GM21360 (cell line): ENCODE results near the gene HTRA3.

ENCODE experiments used
- ATAC-seq: cut with Tn5 transposase; IDR thresholded peaks from one replicate; pipeline ENCODE4 v1.9.1; 2021; ENCODE audit warnings: mild to moderate bottlenecking, moderate library complexity; ENCODE audit not compliant: unreplicated experiment

The HTRA3 gene

DNA sequence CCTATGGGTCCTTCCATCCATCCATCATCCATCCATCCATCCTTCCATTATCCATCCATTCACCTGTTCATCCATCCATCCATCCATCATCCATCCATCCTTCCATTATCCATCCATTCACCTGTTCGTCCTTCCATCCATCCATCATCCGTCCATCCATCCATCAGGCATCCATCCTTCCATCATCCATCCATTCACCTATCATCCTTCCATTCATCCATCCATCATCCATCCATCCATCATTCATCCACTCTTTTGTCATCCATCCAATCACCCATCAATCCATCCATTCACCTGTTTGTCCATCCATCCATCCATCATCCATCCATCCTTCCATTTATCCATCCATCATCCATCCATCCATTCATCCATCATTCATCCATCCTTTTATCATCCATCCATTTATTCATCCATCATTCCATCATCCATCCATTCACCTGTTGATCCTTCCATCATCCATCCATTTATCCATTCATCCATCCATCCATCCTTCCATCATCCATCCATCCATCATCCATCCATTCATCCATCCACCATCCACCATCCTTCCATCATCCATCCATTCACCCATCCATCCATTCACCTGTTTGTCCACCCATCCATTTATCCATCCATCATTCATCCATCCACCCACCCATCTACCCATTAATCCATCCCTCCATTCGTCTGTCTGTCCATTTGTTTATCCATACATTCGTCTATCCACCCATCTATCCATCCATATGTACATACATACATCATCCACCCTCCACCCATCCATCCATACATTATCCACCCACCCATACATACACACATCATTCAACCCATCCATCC is 35.7 kb upstream of the HTRA3 start:
- no peak for ATAC-seq

DNA sequence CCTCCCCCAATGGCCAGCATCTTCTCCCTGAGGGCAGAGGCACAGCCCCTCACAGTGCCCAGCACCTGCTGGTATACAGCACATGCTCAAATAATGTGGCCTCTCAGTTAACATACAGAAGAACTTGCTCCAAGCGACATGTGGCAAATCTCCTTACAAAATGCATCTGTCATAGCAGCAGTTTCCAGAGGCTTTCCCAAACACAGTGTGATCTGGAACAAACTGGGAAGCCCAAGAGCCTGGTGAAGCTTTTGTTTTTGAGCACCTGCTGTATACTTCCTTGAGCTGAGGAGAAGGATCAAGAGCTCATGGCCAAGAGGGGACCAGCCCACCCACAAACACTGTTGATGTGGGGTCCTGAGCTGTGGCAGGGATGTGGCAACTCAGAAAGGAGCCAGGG is 34.8 kb upstream of the HTRA3 start:
- no peak for ATAC-seq

DNA sequence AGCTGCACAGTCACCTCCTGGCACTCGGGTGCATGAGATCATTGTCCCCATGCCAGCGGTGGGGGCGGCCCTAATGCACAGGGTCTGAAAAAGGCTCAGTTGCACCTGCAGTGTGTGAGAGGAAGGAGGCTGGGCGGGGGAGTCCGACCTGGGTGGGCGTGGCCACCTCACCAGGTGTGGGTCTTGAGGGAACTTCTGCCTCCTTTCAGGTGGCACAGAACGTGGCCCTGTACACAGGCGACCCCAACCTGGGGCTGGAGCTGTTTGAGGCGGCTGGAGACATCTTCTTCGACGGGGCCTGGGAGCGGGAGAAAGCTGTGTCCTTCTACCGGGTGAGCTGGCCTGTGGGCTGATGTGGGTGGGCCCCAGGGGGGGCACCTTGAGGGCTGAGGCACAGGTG is 34.3 kb upstream of the HTRA3 start:
- ATAC-seq, result no peak

DNA sequence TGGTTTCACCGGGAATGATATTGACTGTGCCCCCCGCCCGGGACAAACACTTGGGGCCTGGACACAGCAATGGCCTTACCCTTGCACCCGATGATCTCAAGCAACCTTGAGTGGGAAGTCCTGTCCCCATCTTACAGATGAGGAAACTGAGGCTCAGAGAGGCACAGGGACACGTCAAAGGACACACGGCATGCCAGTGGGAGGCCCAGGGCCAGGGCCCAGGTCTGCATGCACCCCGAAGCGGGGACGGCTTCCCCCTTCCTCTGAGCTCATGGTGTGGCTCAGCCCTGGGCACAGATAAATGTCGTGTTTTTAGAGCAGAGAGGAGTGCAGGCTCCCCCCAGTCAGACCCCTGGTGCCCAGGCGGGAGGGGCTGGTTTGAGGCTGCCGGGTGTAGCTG is 33.9 kb upstream of the HTRA3 start:
- no peak for ATAC-seq

DNA sequence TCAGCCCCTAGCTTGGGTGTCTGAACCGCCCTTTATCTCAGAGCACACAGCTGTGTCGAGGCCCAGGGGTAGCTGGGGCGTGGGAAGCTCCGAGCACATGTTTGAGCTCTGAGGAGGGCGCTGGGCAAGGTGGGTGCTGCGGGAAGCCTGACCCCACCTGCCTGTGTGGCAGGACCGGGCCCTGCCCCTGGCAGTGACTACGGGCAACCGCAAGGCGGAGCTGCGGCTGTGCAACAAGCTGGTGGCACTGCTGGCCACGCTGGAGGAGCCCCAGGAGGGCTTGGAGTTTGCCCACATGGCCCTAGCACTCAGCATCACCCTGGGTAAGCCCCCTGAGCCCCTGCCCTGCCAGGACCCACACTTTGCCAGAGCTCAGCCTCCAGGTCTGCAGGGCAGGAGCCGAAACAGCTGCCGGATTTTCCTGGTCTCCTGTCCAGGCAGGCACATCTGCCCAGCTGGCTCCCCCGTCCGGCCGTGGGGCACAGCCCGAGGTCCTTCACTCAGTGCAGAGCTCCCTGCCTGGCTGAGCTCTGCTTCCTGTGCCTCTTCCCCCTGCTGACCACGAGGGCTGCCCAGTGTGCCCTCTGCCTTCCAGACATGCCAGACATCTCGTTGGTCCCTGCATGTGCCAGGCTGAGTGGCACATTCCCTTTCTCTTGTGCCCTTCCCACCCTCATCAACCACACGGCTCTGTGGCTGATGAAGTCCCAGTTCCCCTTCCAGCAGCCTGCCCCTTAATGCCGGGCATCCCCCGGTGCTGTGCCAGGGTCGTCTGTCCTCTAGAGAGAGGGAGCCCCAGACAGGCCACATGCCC is 33.2 kb upstream of the HTRA3 start:
- no peak for ATAC-seq

DNA sequence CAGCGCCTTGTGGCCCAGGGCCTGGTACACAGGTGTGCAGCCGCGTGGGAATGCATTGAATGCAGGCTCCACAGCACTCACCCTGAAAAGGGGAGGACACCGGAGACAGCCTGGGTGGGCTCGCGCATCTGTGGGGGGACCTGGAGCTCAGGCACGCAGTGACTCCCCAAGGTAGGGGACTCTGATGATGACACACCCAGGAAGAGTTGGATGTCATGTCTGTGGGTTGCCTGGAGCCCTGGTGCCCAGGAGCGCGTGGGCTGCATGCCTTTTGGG is 32.7 kb upstream of the HTRA3 start:
- no peak for ATAC-seq

DNA sequence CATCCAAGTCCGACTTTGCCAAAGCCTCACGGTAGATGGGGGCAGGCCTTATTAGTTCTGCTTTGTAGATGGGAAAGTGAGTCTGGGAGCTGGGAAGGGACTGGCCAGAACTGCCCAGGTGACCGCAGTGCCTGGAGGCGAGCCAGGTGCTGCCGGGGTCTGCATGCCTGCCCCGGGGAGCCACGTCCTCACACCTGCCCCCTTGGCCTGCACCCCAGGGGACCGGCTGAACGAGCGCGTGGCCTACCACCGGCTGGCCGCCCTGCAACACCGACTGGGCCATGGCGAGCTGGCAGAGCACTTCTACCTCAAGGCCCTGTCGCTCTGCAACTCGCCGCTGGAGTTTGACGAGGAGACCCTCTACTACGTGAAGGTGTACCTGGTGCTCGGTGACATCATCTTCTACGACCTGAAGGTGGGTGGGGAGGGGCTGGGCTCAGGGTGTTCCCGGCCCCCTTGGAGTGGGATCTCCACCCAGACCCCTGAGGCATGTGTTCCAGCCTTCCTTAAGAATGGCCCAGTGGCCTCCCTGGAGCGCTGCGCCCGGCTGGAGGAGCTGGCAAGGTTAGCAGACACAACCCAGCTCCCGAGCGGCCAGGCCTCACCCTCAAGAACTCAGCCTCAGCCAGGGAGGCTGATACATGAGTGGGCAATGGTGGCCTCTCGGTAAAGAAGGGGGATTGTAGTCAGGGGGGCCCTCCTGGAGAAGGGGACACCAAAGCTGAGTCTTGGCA is 32.1 kb upstream of the HTRA3 start:
- no peak for ATAC-seq

DNA sequence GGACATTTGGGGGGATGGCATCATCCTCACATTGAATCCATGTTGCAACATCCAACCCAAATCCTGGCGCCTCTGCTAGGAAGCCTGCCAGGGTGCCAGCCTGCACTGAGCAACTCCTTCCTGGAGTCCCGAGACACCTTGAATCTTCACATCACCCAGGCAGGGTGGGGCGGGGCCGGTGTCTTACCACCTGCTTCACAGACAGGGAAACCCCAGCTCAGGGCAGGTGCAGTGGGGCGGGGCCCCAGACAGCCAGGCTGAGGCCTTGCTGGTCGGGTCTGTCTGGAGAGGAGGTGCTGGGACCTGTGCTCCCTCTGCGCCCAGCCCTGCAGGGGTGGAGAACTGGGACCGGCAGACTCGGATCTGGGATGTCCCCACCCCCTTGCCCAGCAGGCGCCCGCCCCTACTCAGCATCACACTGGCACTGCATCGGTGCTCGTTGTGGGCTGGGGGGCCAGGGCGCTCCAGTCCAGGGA is 31.5 kb upstream of the HTRA3 start:
- ATAC-seq, result no peak

DNA sequence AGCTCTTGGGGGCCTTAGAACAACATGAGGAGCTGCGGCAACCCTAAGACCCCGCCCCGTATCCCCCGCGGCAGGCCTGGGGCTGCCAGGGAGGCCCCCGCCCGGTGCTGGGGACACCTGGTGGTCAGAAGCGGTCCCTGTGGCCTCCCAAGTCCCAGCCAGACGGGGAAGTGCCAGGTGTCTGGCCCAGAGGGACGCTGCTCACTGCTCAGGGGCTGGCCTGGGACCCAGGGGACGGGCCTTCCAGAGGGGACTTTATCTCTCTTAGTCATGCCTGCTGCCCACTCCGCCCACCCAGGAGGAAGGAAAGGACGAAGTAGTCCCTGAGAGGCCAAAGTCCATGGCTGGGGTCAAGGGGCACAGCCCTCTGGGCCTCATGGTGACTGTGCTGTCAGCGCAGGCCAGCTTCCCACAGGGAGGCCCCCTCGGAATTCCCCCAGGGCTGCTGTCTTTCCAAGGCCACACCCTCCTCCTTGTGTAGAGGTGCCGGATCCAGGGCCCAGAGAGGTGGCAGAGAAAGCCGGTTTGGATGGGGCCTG is 31.0 kb upstream of the HTRA3 start:
- ATAC-seq, result no peak

DNA sequence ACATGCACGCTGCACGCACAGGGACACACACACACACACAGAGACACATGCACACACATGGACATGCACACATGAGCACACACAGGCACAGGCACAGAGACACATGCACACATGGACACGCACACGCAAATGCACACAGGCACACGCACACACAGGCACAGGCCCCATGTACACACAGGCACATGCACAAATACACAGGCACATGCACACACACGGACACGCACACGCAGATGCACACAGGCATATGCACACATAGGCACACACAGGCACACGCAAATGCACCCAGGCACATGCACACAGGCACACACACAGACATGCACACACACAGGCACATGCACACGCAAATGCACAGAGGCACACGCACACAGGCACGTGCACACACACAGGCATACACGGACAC is 30.3 kb upstream of the HTRA3 start:
- ATAC-seq, result no peak

DNA sequence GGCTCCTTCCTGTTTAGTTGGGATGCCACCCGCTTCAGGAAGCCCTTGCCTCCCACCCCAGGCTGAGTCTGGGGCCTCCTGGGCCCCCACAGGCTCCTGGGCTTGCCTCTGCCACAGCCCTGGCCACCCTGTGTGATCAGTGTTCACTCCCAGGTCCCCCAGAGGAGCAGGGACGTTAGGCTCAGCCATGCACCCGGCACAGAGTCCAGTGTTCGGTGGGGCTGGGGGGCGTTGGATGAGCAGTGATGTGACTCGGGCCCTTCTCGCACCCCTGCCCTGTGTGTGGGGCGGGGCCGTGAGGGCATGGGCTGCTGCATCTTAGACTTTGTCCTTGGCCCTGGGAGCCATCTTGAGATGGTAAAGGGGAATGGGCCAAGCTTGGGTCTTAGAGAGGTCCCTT is 29.9 kb upstream of the HTRA3 start:
- ATAC-seq, result no peak

DNA sequence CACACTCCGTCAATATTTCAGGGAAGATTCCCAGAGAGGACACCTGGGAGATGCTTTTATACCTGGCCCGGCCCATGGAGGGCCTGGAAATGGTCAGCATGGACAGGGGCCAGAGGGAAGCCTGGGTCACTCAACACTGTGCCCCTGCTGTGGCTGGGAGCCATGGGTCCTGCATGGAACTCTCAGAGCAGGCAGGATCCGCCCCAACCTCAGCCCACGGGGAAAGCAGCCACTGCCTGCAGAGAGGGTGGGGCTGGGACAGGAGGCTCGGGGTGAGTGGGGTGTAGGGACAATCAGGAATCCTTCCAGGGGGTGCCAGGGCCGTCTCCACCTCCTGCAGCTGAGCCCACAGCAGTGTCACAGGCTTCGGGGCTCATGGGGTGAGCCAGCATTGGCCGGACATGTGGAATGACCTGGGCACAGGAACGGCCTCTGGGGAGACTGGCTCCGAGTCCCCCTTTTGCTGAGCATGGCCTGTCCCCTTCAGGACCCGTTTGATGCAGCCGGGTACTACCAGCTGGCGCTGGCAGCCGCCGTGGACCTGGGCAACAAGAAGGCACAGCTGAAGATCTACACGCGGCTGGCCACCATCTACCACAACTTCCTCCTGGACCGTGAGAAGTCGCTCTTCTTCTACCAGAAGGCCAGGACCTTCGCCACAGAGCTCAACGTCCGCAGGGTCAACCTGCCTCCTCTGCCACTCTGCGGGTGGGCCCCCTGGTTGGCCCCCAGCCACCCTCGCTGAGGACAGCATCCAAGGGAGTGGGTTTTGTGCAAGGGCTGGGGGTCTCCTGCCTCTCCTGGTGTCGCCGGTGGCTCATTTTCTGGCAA is 29.1 kb upstream of the HTRA3 start:
- ATAC-seq, result no peak

DNA sequence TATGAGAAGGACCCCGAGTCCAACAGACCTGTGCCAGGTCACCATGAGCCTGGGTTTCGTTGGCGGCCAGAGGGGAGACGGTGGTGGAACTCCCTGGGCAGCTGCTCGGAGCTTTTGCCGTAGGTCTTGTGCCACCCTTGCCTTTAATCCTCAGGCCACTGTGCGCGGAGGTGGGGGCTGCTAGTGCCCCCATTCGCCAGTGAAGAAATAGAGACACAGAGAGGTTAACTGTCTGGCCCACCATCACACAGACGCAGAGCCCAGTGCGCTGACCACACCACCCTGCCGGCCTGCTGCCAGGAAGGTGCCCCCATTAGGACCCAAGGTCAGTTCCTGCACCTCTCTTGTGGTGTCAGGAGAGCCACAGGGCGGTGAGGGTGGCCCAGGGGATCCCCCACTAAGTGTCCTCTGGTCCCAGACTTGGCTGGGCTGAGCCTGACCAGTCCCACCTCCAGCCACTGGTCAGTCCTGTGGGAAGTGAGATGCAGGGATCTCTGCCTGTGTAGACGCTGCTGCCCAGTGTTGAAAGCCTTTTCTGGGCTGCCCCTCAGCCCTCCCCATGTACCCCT is 28.3 kb upstream of the HTRA3 start:
- ATAC-seq, result no peak

DNA sequence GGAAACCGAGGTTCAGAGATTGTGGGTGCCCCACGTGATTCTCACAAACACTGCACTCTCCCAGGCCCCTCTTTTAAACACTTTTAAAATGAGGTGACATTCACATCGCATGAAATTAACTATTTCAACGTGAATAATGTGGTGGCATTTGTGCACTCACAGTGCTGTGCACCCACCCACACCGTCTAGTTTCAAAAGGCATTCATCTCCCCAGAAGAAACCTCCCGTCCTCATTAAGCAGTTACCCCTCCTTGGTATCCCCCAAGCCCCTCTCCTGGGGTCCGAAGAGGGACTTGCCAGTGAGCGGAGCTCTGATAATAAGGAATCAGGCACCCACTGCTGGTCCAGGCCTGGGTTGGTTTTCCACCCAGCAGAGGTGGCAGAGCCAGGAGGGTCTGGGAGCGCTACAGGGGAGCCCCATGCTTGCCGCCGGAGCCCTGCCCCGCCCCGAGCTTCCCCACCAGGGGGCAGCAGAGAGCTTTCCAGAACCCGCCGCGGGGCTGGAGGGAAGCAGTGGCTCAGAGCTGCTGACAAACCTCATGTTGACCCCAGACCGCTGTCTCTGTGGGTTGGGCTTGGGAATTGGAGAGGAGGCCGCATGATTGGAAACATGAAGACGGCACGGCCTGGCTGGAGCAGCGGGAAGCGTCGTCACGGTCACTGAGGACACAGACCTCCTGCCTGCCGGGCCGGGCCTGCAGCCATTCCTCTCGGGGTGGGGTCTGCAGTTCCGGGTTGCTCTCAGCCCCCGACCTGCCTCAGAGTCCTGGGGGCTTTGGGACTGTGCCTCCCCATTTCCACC is 27.5 kb upstream of the HTRA3 start:
- ATAC-seq, result peak; percentile 65

DNA sequence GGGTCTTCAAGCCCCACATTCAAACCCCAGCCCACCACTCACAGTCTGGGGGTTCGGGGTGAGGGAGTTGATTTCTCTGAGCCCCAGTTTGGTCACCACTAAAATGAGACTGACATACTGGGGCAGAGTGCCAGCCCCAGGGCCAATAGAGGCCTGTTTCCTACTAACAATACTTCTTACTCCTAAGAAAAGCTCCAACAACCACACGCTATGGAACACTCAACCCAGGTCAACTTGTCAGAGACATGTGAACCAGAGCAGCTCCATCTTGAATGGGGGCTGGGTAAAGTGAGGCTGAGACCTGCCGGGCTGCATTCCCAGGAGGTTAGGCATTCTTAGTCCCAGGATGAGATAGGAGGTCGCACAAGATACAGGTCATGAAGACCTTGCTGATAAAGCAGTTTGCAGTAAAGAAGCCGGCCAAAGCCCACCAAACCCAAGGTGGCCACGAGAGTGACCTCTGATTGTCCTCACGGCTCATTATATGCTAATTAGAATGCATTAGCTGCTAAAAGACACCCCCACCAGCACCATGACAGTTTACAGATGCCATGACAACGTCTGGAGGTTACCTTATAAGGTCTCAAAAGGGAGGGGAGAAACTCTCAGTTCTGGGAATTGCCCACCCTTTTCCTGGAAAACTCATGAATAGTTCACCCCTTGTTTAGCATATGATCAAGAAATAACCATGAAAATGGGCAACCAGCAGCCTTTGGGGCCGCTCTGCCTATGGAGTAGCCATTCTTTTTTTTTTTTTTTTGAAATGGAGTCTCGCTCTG is 26.6 kb upstream of the HTRA3 start:
- no peak for ATAC-seq

DNA sequence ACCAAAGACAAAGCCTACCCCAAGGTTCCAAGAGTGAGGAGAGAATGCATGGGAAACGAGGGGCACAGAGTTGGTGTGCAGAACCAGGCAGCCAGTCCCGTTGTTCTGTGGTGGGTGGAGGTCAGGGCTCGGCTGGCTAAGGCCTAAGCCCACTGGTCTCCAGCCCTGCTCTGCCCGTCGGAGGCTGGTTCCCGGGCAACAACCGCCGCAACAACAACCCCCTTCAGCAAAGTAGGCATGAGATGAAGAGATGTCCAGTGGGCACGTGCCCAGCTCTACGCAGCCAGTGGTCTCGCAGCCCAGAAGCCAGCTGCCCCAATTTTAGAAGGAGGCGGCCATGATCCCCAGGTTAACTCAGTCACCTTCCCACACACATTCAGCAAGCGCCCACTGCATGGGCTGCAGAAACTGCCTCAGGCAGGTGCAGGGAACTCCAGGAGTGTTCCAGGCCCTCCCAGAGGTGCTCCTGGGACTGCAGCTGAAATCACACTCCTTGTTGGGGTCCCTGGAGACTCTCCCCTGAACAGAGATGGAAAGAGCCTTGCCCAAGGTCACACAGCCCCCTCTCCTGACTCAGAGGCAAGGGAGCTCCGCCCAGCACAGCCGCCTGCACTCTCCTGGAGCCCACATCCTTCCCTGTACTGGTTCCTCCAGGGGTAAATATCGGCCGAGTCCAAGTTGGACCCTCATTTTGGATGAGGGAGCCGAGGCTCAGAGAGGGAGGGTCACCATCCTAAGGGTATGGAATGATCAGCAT is 25.4 kb upstream of the HTRA3 start:
- no peak for ATAC-seq

DNA sequence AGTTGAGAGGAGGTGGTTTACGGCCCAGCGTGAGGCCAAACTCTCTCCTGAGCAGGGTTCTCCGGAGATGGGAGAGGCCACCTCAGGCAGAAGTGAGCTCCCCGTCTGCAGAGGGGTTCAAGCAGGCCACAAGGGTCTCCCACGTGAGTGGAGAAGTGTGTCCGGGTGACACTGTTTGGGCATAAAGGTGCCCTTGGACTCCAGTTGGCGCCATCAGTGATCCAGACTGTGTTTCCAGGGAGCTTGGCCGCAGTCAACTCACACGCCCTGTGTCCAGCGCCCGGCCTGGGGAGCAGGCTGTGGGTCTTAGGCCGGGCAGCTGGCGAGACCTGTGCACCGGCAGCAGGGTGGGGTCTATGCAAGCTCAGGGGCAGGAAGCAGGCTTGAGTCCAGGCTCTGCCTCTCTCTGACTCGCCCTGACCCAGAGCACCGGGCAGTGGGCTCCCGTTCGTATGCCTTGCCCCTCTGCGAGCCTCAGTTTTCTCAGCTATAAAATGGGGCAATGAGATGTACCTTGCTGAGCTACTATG is 24.6 kb upstream of the HTRA3 start:
- ATAC-seq, result no peak
